KG1 (cell line): ENCODE results near the gene SLC19A1.

Experiments
- DNase-seq: peaks from one replicate; lab custom pipeline; 2025; lab: John Stamatoyannopoulos, UW

The SLC19A1 gene

GRCh38 chr21:45491623-45492022 is 50.6 kb downstream of the SLC19A1 start:
- DNase-seq, result no peak

GRCh38 chr21:45491056-45491455 is 51.2 kb downstream of the SLC19A1 start:
- DNase-seq, result no peak

- DNase-seq, result no peak
Measured at GRCh38 chr21:45490049-45490731, 52.0 kb downstream of the SLC19A1 start.

- DNase-seq, result no peak
Measured at GRCh38 chr21:45489722-45489982, 52.6 kb downstream of the SLC19A1 start.

- no peak for DNase-seq
Measured at GRCh38 chr21:45488931-45489721, 53.1 kb downstream of the SLC19A1 start.

- DNase-seq, result no peak
Measured at GRCh38 chr21:45487891-45488600, 54.2 kb downstream of the SLC19A1 start.

GRCh38 chr21:45487161-45487806 is 55.0 kb downstream of the SLC19A1 start:
- DNase-seq, result no peak

GRCh38 chr21:45486443-45487160 is 55.6 kb downstream of the SLC19A1 start:
- DNase-seq, result no peak

- DNase-seq, result no peak
Measured at GRCh38 chr21:45485686-45486442, 56.4 kb downstream of the SLC19A1 start.

- DNase-seq, result no peak
Measured at GRCh38 chr21:45484318-45484717, 57.9 kb downstream of the SLC19A1 start.

- DNase-seq, result no peak
Measured at GRCh38 chr21:45482899-45483821, 59.1 kb downstream of the SLC19A1 start.

- no peak for DNase-seq
Measured at GRCh38 chr21:45481977-45482898, 60.0 kb downstream of the SLC19A1 start.

GRCh38 chr21:45481566-45481965 is 60.7 kb downstream of the SLC19A1 start:
- no peak for DNase-seq

GRCh38 chr21:45480701-45481500 is 61.3 kb downstream of the SLC19A1 start:
- no peak for DNase-seq

GRCh38 chr21:45479691-45480675 is 62.3 kb downstream of the SLC19A1 start:
- no peak for DNase-seq

- DNase-seq, result no peak
Measured at GRCh38 chr21:45478816-45479669, 63.2 kb downstream of the SLC19A1 start.
